PC-3 (cell line): ENCODE results near the gene MYO16. TPM values are rescaled to one million over a fixed set of nuclear protein-coding genes. Genes with fewer than 3 reads are reported as not detected.

ENCODE experiments used
- ATAC-seq: fragments of 200-7000 bp; cut with Tn5 transposase; 2 replicates; pipeline ENCODE4 v1.9.1; 2020; ENCODE audit warnings: mild to moderate bottlenecking, moderate library complexity
- BruUV-seq: library from RNA; stranded (reverse); fragments of 400-500 nt; replicated peaks from 2 replicates; lab custom pipeline; 2021; lab: Mats Ljungman, UMichigan
- CTCF ChIA-PET: fragments of 300-600 bp; sonication (Branson Sonifier 250); formaldehyde crosslinking; loops from one replicate; lab custom pipeline; 2022; ENCODE audit warnings: antibody characterized with exemption; lab: Charles Lee
- POLR2A ChIA-PET: fragments of 300-600 bp; sonication (Branson Sonifier 250); formaldehyde crosslinking; loops from one replicate; lab custom pipeline; 2022; ENCODE audit warnings: antibody characterized with exemption; ENCODE audit not compliant: unreplicated experiment; lab: Charles Lee
- DNase-seq: peaks from one replicate; pipeline ENCODE4 v3.0.0-alpha.2; 2015
- H2AFZ ChIP-seq: fragments of 300-600 bp; sonication (generic); 2 replicates; pipeline ENCODE4 v1.6.0; 2016; ENCODE audit warnings: antibody characterized with exemption, low read length
- H3F3A ChIP-seq: fragments of 300-600 bp; sonication (generic); one replicate; pipeline ENCODE4 v1.6.0; 2017; ENCODE audit warnings: antibody characterized with exemption, low read length, control low read depth, mild to moderate bottlenecking; ENCODE audit not compliant: unreplicated experiment
- H3K27ac ChIP-seq: fragments of 300-600 bp; sonication (generic); 2 replicates; pipeline ENCODE4 v1.5.1; 2016; ENCODE audit warnings: mild to moderate bottlenecking, low read length
- H3K27me3 ChIP-seq: fragments of 300-600 bp; sonication (generic); 2 replicates; pipeline ENCODE4 v1.6.1; 2016; ENCODE audit warnings: low read length, mixed read lengths
- H3K36me3 ChIP-seq: fragments of 300-600 bp; sonication (generic); 2 replicates; pipeline ENCODE4 v1.6.1; 2016; ENCODE audit warnings: low read depth, mixed run types, low read length, mixed read lengths
- H3K4me1 ChIP-seq: fragments of 300-600 bp; sonication (generic); 2 replicates; pipeline ENCODE4 v1.5.1; 2016; ENCODE audit warnings: low read length; ENCODE audit not compliant: insufficient read depth
- H3K4me2 ChIP-seq: fragments of 300-600 bp; sonication (generic); 2 replicates; pipeline ENCODE4 v1.6.0; 2016; ENCODE audit warnings: low read length
- H3K4me3 ChIP-seq: fragments of 300-600 bp; sonication (generic); 2 replicates; pipeline ENCODE4 v1.5.1; 2016; ENCODE audit warnings: mild to moderate bottlenecking, low read length, mixed read lengths
- H3K79me2 ChIP-seq: fragments of 300-600 bp; sonication (generic); 2 replicates; pipeline ENCODE4 v1.6.1; 2017; ENCODE audit warnings: low read length, mixed read lengths
- H3K9ac ChIP-seq: fragments of 300-600 bp; sonication (generic); 2 replicates; pipeline ENCODE4 v1.6.0; 2016; ENCODE audit warnings: mild to moderate bottlenecking, low read length
- H3K9me2 ChIP-seq: fragments of 300-600 bp; sonication (generic); replicated peaks from 2 replicates; pipeline ENCODE4 v1.6.1; 2016; ENCODE audit warnings: mixed run types, low read length, mixed read lengths
- H3K9me3 ChIP-seq: fragments of 300-600 bp; sonication (generic); 2 replicates; pipeline ENCODE4 v1.6.1; 2016; ENCODE audit warnings: low read length, mixed read lengths
- H4K20me1 ChIP-seq: fragments of 300-600 bp; sonication (generic); 2 replicates; pipeline ENCODE4 v1.6.1; 2016; ENCODE audit warnings: low read length, mixed read lengths
- EZH2 ChIP-seq: fragments of 300-600 bp; sonication (generic); IDR thresholded peaks from one replicate; pipeline ENCODE4 v1.6.1; 2017; ENCODE audit warnings: antibody characterized with exemption, mild to moderate bottlenecking, low read length; ENCODE audit not compliant: unreplicated experiment
- EZH2phosphoT487 ChIP-seq: fragments of 300-600 bp; sonication (generic); IDR thresholded peaks from 2 replicates; pipeline ENCODE4 v1.6.1; 2018; ENCODE audit warnings: mild to moderate bottlenecking, antibody characterized with exemption, low read length, borderline replicate concordance
- intact Hi-C: fragments of 100-400 bp; cut with micrococcal nuclease; formaldehyde crosslinking; loops from 2 replicates; pipeline ENCODE4 v1.9.0; 2023
- total RNA-seq: library from RNA; depleted of rRNA; stranded (reverse); fragments of >200 nt; gene quantifications from 2 replicates; pipeline ENCODE4 v1.2.3, GENCODE V29; 2014
- TF ChIP-seq, protein P1 (sequence below): fragments of 300-600 bp; sonication (generic); conservative IDR thresholded peaks from 2 replicates; pipeline ENCODE4 v1.5.1; 2017; ENCODE audit warnings: antibody characterized with exemption, low read depth, mild to moderate bottlenecking, low read length

The MYO16 gene
- total RNA-seq, 1 experiment from 2014 or later: not detected

- H3K9me3 ChIP-seq: no peaks in the 10 kb centered on the region
- peak overlapping the region; percentile 57 for H3K4me2 ChIP-seq
- CTCF ChIA-PET: no interaction called here
- BruUV-seq: no TSS peak
- H2AFZ ChIP-seq: no peak overlapping the region
- H3K4me1 ChIP-seq: peaks cover 6% of the 10 kb centered on the region
- no peak overlapping the region for H3K9ac ChIP-seq
- no peaks in the 10 kb centered on the region for H3K9me2 ChIP-seq
- H3K36me3 ChIP-seq: no peaks in the 10 kb centered on the region
- peak overlapping the region; percentile 50 for H3K27ac ChIP-seq
- DNase-seq (peak; percentile 75), ATAC-seq (no peak)
- H3F3A ChIP-seq: no peaks in the 10 kb centered on the region
- H4K20me1 ChIP-seq: no peaks in the 10 kb centered on the region
- H3K4me3 ChIP-seq: no peak overlapping the region
- no peak for TF ChIP-seq EZH2
- TF ChIP-seq, protein P1, sequence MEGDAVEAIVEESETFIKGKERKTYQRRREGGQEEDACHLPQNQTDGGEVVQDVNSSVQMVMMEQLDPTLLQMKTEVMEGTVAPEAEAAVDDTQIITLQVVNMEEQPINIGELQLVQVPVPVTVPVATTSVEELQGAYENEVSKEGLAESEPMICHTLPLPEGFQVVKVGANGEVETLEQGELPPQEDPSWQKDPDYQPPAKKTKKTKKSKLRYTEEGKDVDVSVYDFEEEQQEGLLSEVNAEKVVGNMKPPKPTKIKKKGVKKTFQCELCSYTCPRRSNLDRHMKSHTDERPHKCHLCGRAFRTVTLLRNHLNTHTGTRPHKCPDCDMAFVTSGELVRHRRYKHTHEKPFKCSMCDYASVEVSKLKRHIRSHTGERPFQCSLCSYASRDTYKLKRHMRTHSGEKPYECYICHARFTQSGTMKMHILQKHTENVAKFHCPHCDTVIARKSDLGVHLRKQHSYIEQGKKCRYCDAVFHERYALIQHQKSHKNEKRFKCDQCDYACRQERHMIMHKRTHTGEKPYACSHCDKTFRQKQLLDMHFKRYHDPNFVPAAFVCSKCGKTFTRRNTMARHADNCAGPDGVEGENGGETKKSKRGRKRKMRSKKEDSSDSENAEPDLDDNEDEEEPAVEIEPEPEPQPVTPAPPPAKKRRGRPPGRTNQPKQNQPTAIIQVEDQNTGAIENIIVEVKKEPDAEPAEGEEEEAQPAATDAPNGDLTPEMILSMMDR: no peak
- TF ChIP-seq EZH2phosphoT487: no peak
- intact Hi-C loops: no loop called here
- POLR2A ChIA-PET: no interaction called here
- no peaks in the 10 kb centered on the region for H3K27me3 ChIP-seq
- no peaks in the 10 kb centered on the region for H3K79me2 ChIP-seq
These were observed 140.0 kb downstream of the MYO16 start for GRCh38 chr13:108769213-108770070.

DNA sequence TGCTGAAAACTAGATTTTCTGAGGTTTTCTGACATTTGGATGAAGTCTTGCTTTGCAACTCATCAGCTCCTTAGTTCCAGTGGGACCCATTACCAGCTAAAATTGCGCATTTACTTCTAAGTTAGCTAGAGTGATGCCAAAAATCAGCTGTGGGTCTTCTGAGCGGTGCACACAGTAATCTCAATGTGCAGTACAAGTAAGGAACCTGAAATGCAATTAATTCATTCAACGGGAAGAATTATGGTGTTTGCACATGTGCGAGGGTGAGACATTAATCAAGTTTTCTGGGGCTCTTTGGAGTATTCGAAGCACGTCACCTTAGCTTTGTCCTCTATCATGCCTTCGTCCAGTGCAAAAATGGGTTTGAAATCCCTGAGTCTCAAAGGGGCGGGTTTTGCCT, 146.2 kb downstream of the MYO16 start:
- no peak overlapping the region for H3K4me3 ChIP-seq
- H2AFZ ChIP-seq: no peak overlapping the region
- no peaks in the 10 kb centered on the region for H3K9me3 ChIP-seq
- H3F3A ChIP-seq: no peaks in the 10 kb centered on the region
- H3K27ac ChIP-seq: no peak overlapping the region
- peaks cover 13% of the 10 kb centered on the region for H3K4me1 ChIP-seq
- ATAC-seq (no peak), DNase-seq (no peak)
- no TSS peak for BruUV-seq
- intact Hi-C loops: no loop called here
- H3K9me2 ChIP-seq: no peaks in the 10 kb centered on the region
- TF ChIP-seq, protein P1: no peak
- TF ChIP-seq EZH2 (no peak), EZH2phosphoT487 (no peak)
- H3K27me3 ChIP-seq: no peaks in the 10 kb centered on the region
- H3K9ac ChIP-seq: no peak overlapping the region
- no peak overlapping the region for H3K4me2 ChIP-seq
- no peaks in the 10 kb centered on the region for H4K20me1 ChIP-seq
- CTCF ChIA-PET: no interaction called here
- H3K79me2 ChIP-seq: no peaks in the 10 kb centered on the region
- H3K36me3 ChIP-seq: no peaks in the 10 kb centered on the region
- POLR2A ChIA-PET: no interaction called here

DNA sequence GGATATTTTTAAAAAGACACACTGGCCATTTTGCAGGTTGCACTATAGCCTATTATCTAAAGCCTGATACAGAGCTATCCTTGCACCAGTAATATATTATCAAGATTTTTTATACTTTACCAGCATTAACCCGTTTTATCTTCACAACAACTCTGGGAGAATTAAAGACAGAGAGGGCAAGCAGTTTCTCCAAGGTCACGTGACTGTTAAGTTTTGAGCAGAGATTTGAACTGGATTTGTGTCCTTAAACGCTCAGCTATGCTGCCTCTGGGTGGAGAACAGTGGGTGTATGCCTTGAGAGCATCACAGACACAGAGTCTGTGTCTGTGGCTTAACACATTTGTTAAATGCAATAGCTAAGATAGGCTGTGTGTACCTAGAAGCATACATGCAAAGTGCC, 147.2 kb downstream of the MYO16 start:
- TF ChIP-seq EZH2: no peak
- no peak for TF ChIP-seq EZH2phosphoT487
- TF ChIP-seq, protein P1: no peak
- Histone ChIP-seq H3K79me2 (no peaks in the 10 kb centered on the region), H3K4me2 (no peak overlapping the region), H2AFZ (no peak overlapping the region), H3K27ac (no peak overlapping the region), H3K4me1 (peaks cover 13% of the 10 kb centered on the region), H4K20me1 (no peaks in the 10 kb centered on the region), H3K9me3 (no peaks in the 10 kb centered on the region), H3F3A (no peaks in the 10 kb centered on the region), H3K27me3 (no peaks in the 10 kb centered on the region), H3K36me3 (no peaks in the 10 kb centered on the region), H3K4me3 (no peak overlapping the region), H3K9ac (no peak overlapping the region), H3K9me2 (no peaks in the 10 kb centered on the region)
- no TSS peak for BruUV-seq
- POLR2A ChIA-PET: no interaction called here
- CTCF ChIA-PET: no interaction called here
- intact Hi-C loops: no loop called here
- ATAC-seq: no peak
- DNase-seq: no peak
